ENCODE measurements around the gene SLX4IP. TPM values are rescaled to one million over a fixed set of nuclear protein-coding genes. Genes with fewer than 3 reads are reported as not detected.

SLX4IP gene
- total RNA-seq, 4 donors from 2014 or later, result 2.0 to 3.4 (median 3.3) TPM

GRCh38 chr20:10502098-10502526 is 67.0 kb downstream of the SLX4IP start:
- DNase-seq (ENCODE audit: low spot score) (no peak), ATAC-seq (ENCODE audit: low FRiP score) (no peak)
- TF ChIP-seq CTCF (IDR thresholded peaks at IDR 0.05), result no peak

GRCh38 chr20:10504608-10504993 is 69.5 kb downstream of the SLX4IP start:
- DNase-seq (ENCODE audit: low spot score) (no peak), ATAC-seq (ENCODE audit: low FRiP score) (no peak)
- no peak for TF ChIP-seq CTCF (IDR thresholded peaks at IDR 0.05)

GRCh38 chr20:10504994-10505730 is 70.1 kb downstream of the SLX4IP start:
- DNase-seq (ENCODE audit: low spot score), result no peak
- ATAC-seq (ENCODE audit: low FRiP score), result peak; percentile 80
- no peak for TF ChIP-seq CTCF (IDR thresholded peaks at IDR 0.05)

GRCh38 chr20:10505827-10506226 is 70.7 kb downstream of the SLX4IP start:
- no peak for ATAC-seq (ENCODE audit: low FRiP score)
- no peak for TF ChIP-seq CTCF (IDR thresholded peaks at IDR 0.05)
- DNase-seq (ENCODE audit: low spot score), result no peak

GRCh38 chr20:10507052-10507451 is 71.9 kb downstream of the SLX4IP start:
- TF ChIP-seq CTCF (IDR thresholded peaks at IDR 0.05), result no peak
- DNase-seq (ENCODE audit: low spot score) (no peak), ATAC-seq (ENCODE audit: low FRiP score) (no peak)

GRCh38 chr20:10508060-10508459 is 73.0 kb downstream of the SLX4IP start:
- DNase-seq (ENCODE audit: low spot score), result no peak
- no peak for ATAC-seq (ENCODE audit: low FRiP score)
- no peak for TF ChIP-seq CTCF (IDR thresholded peaks at IDR 0.05)
